HepG2 (cell line): ENCODE measurements around the gene HMGCR. TPM values are rescaled to one million over a fixed set of nuclear protein-coding genes. Genes with fewer than 3 reads are reported as not detected.

Source experiments
- ADNP ChIP-seq: sonication (generic); formaldehyde crosslinking; IDR thresholded peaks from 2 replicates; pipeline ENCODE4 v1.4.0; 2020; ENCODE audit warnings: missing genetic modification reagents
- ASH2L ChIP-seq: fragments of 300-600, 200-600 bp; sonication (generic); IDR thresholded peaks from 2 replicates; pipeline ENCODE4 v1.7.0; 2017; ENCODE audit warnings: low read depth, mild to moderate bottlenecking, moderate library complexity, mixed read lengths, low read length; ENCODE audit not compliant: insufficient read length
- CCAR2 ChIP-seq: fragments of 200-400 bp; formaldehyde crosslinking; optimal IDR thresholded peaks from 2 replicates; pipeline ENCODE3; 2018; ENCODE audit warnings: low read depth, mild to moderate bottlenecking, low read length, moderate library complexity
- HNRNPLL ChIP-seq: fragments of 200-400 bp; formaldehyde crosslinking; IDR thresholded peaks from 2 replicates; pipeline ENCODE4 v1.6.1; 2017; ENCODE audit warnings: mild to moderate bottlenecking, low read depth, low read length; ENCODE audit not compliant: poor library complexity, severe bottlenecking
- PRMT3 ChIP-seq: sonication (generic); formaldehyde crosslinking; IDR thresholded peaks from 2 replicates; pipeline ENCODE4 v1.8.1; 2022; ENCODE audit warnings: low read depth, mild to moderate bottlenecking, moderate library complexity, missing genetic modification reagents, borderline replicate concordance
- ZNF839 ChIP-seq: sonication (generic); formaldehyde crosslinking; IDR thresholded peaks from 2 replicates; pipeline ENCODE4 v1.4.0; 2020; ENCODE audit warnings: missing genetic modification reagents, mild to moderate bottlenecking, borderline replicate concordance
- polyA plus RNA-seq, 8 experiments: library from polyadenylated mRNA; depleted of rRNA in 3 of 8; stranded (reverse) in 7 of 8; unstranded in 1 of 8; fragments of >200 nt; fragmentation: Illumina TruSeq in 4 of 8; extraction: Trizol in 4 of 8; gene quantifications; 2 replicates each; pipeline versions ENCODE4 v1.2.1 to v1.2.3, GENCODE V29; 2011 to 2016; ENCODE audit warnings: low read depth in 4 of 8, missing spikeins in 1 of 8, mixed read lengths in 1 of 8; ENCODE audit not compliant: insufficient read depth in 1 of 8
- total RNA-seq, 5 experiments: library from RNA; depleted of rRNA; stranded (reverse); fragments of >200 nt; fragmentation: Illumina TruSeq; extraction: Trizol; gene quantifications; 2 replicates each; pipeline ENCODE4 v1.2.3, GENCODE V29; 2016; ENCODE audit warnings: low read depth in 1 of 5
- TF ChIP-seq, protein P1 (sequence below): sonication (generic); formaldehyde crosslinking; IDR thresholded peaks from 2 replicates; pipeline ENCODE4 v1.4.0; 2020; ENCODE audit warnings: missing genetic modification reagents, mild to moderate bottlenecking, borderline replicate concordance
- TF ChIP-seq, protein P2 (sequence below): sonication (generic); formaldehyde crosslinking; IDR thresholded peaks from 2 replicates; pipeline ENCODE4 v1.5.1; 2020; ENCODE audit warnings: mild to moderate bottlenecking, missing genetic modification reagents, borderline replicate concordance
- TF ChIP-seq, protein P3 (sequence below): sonication (generic); formaldehyde crosslinking; IDR thresholded peaks from 2 replicates; pipeline ENCODE4 v1.5.1; 2020; ENCODE audit warnings: missing genetic modification reagents, mild to moderate bottlenecking, borderline replicate concordance

The HMGCR gene
- total and polyA plus RNA-seq, 2 of the 13 experiments (the other 11 are each of a cell fraction or from before 2014, with no cell fraction given) = 43.0 to 144 TPM

- TF ChIP-seq, protein P1, sequence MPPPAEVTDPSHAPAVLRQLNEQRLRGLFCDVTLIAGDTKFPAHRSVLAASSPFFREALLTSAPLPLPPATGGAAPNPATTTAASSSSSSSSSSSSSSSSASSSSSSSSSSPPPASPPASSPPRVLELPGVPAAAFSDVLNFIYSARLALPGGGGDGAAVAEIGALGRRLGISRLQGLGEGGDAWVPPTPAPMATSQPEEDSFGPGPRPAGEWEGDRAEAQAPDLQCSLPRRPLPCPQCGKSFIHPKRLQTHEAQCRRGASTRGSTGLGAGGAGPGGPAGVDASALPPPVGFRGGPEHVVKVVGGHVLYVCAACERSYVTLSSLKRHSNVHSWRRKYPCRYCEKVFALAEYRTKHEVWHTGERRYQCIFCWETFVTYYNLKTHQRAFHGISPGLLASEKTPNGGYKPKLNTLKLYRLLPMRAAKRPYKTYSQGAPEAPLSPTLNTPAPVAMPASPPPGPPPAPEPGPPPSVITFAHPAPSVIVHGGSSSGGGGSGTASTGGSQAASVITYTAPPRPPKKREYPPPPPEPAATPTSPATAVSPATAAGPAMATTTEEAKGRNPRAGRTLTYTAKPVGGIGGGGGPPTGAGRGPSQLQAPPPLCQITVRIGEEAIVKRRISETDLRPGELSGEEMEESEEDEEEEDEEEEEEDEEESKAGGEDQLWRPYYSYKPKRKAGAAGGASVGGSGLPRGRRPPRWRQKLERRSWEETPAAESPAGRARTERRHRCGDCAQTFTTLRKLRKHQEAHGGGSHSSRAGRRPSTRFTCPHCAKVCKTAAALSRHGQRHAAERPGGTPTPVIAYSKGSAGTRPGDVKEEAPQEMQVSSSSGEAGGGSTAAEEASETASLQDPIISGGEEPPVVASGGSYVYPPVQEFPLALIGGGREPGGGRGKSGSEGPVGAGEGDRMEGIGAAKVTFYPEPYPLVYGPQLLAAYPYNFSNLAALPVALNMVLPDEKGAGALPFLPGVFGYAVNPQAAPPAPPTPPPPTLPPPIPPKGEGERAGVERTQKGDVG = no peak
- TF ChIP-seq, protein P2, sequence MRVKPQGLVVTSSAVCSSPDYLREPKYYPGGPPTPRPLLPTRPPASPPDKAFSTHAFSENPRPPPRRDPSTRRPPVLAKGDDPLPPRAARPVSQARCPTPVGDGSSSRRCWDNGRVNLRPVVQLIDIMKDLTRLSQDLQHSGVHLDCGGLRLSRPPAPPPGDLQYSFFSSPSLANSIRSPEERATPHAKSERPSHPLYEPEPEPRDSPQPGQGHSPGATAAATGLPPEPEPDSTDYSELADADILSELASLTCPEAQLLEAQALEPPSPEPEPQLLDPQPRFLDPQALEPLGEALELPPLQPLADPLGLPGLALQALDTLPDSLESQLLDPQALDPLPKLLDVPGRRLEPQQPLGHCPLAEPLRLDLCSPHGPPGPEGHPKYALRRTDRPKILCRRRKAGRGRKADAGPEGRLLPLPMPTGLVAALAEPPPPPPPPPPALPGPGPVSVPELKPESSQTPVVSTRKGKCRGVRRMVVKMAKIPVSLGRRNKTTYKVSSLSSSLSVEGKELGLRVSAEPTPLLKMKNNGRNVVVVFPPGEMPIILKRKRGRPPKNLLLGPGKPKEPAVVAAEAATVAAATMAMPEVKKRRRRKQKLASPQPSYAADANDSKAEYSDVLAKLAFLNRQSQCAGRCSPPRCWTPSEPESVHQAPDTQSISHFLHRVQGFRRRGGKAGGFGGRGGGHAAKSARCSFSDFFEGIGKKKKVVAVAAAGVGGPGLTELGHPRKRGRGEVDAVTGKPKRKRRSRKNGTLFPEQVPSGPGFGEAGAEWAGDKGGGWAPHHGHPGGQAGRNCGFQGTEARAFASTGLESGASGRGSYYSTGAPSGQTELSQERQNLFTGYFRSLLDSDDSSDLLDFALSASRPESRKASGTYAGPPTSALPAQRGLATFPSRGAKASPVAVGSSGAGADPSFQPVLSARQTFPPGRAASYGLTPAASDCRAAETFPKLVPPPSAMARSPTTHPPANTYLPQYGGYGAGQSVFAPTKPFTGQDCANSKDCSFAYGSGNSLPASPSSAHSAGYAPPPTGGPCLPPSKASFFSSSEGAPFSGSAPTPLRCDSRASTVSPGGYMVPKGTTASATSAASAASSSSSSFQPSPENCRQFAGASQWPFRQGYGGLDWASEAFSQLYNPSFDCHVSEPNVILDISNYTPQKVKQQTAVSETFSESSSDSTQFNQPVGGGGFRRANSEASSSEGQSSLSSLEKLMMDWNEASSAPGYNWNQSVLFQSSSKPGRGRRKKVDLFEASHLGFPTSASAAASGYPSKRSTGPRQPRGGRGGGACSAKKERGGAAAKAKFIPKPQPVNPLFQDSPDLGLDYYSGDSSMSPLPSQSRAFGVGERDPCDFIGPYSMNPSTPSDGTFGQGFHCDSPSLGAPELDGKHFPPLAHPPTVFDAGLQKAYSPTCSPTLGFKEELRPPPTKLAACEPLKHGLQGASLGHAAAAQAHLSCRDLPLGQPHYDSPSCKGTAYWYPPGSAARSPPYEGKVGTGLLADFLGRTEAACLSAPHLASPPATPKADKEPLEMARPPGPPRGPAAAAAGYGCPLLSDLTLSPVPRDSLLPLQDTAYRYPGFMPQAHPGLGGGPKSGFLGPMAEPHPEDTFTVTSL (CRISPR knock-in tag) = no peak
- no peak for TF ChIP-seq ZNF839 (CRISPR knock-in tag)
- peak; percentile 27 for TF ChIP-seq ASH2L
- no peak for TF ChIP-seq PRMT3 (CRISPR knock-in tag)
- no peak for TF ChIP-seq ADNP
- no peak for TF ChIP-seq CCAR2
- TF ChIP-seq HNRNPLL = no peak
- TF ChIP-seq, protein P3, sequence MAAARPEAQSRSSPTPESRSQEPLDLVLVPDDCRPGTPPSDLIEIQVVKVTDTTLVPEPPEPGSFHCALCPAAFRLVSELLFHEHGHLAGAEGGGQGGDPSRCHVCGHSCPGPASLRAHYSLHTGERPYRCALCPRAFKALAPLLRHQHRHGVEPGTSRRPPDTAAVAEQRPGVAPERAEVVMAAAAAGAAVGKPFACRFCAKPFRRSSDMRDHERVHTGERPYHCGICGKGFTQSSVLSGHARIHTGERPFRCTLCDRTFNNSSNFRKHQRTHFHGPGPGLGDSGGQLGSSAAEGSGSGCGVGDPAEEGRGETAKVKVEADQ (CRISPR knock-in tag) = no peak
Observed at GRCh38 chr5:75335952-75336614, 937 bp upstream of the HMGCR start (continued).
